GM19239 (cell line): ENCODE data around the gene SP3.

ENCODE experiments used
- DNase-seq: peaks from one replicate; pipeline ENCODE4 v3.0.0; 2011; ENCODE audit warnings: low spot score; ENCODE audit not compliant: insufficient read length
- FAIRE-seq: peaks from 2 replicates; lab custom pipeline; 2011; peaks lifted over from hg19 to GRCh38; lab: Jason Lieb, UNC

Gene SP3

DNA sequence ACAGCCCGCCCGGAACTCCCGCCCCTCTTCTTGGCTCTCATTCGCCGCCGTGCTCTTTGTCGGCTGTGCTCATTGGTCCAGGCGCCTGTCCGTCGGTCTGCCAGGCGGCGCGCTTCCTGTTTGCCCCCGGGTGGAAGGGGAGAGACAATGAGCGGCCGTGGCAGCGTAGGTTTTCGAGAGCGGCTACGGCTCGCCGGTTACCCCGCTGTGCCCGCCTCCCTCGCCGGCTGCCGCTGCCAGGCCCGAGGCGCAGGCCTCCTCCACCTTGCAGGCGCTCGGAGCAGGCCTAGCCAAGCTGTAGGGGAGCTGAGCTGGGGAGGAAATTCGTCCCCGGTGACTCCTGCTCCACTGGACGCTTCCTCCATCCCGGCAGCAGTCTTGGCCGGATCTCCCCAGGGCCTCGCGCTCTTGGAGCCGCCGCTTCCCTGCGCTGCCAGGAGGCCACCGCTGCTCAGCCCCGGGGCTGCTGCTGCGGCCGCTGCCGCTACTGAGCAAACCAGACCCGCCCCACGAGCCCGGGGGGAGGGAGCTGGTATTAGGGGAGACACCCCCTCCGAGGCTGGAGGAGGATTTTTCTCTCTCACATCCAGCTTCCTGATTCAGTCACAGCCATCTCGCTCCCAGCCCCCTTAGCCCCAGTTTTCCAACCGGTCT lies at the start of gene SP3:
SP3 (minus strand) TSS at position 2 of the 654 bp plus-strand sequence. CDS start 202 bp downstream, outside the sequence.
- FAIRE-seq (peak; percentile 93), DNase-seq (peak; percentile 91)

DNA sequence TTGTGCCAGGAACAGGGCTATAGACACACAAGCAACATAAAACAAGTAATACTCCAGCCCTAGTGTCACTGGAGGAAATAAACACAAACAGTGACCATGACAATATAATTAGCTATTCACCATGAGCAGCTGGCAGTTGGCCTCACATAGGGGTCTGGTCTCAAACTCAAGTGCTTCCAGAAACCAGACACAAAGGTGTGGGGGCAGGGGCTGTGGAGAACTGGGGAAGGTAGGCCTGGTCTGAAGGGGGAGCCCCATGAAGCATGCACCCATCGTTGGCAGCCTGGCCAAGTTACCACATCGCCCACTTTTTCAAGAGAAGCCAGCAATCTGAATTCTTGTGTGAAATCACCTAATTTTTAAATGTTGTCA lies 49.5 kb upstream of the SP3 start:
- FAIRE-seq (no peak), DNase-seq (no peak)

DNA sequence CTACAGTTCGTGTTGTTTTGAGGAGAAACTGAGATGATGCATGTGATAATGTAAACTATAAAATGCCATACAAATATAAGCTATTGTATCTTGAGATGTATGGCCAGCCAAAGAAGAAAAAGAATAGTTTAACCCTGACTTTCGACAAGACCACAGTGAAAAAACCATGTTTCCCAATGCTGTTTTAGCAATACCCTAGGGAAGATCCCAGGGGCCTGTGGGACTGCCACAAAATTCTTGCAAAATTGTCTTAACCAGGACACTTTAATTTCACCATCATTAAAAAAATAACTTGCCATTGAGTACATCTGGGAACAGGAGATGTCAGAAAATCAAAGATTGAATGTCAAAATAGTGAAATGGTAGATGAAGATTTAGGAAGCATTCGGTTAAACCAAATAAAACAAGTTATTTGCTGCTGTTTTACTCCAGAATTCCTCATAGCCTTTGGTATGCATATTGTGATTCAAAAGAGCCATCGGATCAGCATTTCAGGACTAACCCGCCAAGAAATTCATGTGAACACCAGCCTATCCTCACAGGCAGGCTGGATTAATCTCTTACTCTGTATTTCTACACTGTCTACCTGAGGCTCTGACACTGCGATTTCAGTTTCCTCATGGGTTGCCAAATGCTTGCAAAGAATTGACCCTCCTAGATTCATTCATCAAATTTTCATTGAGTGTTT lies 49.0 kb upstream of the SP3 start:
- DNase-seq, result no peak
- FAIRE-seq, result no peak

DNA sequence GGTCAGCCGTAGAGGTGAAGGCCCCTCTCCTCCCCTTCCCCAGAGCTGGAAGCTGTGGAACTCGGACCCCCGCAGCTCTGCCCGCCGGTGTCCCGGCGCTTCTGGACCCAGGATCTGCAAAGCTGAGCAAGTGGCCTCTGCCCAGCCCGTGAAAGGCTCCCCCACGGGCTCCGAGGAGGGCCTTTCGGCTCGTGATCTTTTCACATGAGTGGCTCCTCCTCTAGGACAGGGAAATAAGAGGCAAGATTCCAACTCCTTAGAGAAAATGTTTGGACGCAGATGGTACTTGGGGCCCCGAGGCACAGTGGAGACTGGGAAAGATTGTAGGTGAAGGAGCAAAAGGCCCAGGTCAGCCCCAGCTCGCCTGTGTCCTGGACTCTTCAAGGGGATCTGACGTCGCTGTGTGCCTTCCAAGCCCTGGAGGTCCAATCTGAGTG lies 48.2 kb upstream of the SP3 start:
- FAIRE-seq (no peak), DNase-seq (no peak)

DNA sequence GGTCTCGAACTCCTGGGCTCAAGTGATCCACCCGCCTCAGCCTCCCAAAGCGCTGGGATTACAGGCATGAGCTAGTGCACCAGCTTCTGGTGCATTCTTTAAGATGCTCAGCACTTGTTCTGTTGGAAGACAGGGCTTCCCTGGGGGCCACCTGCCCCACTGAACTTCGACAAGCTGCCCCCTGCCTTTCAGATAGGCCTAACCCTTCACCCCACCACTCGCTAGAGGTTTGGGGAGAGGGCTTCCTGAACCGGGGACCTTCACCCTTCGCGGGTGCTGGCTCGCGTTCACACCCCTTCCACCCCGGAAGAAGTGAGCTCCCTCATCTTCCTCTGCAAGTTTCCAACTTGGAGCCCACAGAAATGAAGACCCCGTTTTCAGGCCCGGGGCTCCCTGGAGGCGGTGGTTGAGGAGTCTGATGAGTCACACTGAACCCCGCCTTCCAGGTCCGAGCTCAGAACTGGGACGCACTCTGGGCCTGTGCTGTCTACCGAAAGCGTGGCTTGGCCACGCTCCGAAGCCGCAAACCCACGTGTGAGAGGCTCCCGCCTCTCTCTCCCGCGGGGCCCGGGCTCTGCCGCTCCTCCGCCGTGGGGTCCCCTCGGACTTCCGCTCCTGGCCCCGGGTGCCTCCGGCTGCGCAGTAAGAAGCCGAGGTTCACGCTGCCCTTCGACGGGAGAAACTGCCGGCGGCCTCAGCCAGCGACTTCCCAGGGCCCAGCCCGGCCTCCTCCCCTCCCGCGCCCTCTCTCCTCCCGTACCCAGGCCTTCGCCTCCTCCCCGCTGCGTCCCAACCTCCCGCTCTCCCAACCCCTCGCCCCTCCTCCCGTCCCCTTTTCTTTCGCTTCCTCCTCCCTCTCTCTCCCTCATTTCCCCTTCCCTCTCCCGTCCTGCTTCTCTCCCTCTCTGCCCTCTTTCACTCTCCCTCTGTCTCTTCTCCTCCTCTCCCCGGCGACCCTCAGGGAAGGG lies 47.5 kb upstream of the SP3 start:
- DNase-seq, result peak; percentile 34
- FAIRE-seq, result no peak

DNA sequence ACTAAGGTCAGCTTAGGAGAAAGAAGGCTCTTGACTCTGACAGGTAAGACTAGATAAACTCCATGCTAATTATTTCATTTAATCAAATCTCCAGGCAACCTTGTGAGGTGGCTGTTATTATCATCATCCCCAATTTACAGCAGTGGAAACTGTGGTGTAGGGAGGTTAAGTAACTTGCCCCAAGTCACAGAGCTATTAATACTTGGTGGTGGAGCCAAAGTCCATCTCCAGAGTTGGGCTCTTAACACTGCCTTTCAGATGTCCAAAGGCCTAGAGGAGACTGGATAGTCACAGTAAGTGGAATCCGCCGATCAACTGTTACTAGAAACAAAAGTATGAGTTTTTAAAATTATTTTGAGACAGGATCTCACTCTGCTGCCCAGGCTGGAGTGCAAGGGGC lies 46.6 kb upstream of the SP3 start:
- FAIRE-seq (peak; percentile 33), DNase-seq (no peak)

DNA sequence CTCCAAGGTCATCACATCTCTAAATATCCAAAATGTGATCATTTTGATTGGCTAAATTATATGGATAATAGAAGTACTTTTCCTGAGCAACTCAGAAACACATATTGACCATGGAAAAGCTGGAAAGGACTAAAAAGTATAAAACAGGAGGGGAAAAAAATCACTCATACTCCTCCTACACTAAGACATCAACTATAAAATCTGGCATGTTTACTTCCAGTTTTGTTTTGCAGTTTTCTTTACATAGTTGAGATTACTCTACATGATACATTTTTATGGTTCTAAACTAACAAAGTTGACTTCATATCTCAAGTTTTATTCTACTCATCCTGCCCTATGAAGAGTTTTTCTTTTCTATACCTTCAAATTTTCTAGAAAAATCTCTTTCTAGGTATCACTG lies 46.0 kb upstream of the SP3 start:
- FAIRE-seq (no peak), DNase-seq (no peak)

DNA sequence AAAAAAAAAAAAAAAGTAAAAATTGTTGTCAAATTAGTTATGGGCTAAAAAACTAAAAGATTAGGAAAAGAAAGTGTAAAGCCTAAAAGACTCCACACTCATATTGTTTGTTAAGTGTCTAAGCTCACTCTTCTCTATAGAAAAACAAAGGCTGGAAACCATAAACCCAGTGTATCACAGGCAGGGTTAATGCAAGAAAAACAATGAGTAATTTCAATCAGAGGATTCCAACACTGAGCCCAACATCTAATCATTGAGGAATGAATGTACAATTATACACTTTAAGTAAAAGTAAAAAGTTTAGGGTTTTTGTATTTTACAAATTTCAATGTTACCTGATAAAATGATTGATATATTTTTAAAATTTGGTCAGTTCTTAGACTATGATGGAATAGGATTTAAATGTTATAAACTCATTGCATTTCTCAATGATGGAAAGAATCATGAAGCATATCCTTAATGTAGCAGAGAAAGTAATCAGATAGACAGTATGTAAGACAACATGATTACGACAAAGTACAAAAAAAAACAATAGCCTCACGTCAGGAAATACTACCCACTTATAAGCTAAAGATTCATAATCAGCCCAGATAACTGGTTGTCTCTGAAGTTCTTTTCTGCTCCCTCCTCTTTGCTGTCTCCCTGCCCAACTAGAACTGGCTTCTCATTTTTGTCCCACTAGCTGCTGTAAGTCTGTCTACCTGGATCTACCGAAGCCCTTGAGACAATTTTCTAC lies 44.5 kb upstream of the SP3 start:
- FAIRE-seq (no peak), DNase-seq (no peak)

DNA sequence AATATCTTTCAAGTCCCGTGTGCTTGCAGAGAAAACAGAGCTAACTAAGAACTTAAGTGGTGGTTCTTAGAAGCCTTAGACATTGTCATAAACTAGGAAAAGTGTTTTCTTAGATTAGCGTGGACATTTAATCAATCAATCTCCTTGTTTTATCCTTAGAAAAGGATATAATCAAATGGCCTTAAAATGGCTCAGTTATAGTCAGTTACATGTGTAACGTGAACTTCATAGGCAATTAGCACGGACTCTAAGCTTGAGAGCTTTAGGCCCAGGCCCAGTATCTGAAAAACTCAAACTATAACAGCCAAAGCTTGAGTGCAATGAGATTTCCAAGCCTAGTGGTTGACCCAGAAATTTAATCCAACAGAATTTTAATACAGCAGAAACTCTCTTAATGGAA lies 43.5 kb upstream of the SP3 start:
- no peak for DNase-seq
- FAIRE-seq, result no peak

DNA sequence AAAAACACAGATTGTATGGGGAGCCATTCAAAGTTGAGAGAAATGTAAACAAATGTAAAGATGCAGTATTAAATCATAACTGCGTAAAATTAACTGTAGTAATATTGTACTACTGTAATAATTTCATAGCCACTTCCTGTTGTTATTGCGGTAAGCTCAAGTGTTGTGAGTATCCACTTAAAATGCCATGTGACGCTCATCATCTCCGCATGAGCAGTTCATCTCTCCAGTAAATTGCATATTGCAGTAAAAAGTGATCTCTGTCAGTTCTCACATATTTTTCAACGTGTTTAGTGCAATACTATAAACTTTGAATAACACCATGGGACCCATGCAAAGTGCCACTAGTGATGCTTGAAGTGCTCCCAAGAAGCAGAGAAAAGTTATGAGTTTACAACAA lies 41.8 kb upstream of the SP3 start:
- FAIRE-seq (no peak), DNase-seq (no peak)

DNA sequence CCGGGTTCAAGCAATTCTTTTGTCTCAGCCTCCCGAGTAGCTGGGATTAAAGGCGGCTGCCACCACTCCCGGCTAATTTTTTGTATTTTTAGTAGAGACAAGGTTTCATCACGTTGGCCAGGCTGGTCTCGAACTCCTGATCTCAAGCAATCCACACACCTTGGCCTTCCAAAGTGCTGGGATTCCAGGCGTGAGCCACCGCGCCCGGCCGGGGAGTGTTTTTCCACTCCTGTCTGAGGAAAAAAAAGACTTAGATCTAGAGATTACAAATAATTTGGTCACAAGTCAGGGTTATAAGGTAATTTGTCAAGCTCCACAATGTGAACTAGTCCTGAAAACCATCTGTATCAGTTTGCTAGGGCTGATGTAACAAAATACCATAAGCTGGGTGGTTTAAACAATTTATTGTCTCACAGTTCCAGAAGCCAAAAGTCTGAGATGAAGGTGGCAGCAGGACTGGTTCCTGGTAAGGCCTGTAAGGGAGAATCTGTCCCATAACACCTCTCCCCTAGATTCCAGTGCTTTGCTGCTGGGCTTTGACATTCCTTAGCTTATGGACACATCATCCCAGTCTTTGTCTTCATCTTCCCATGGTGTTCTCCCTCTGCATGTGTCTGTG lies 40.7 kb upstream of the SP3 start:
- FAIRE-seq (no peak), DNase-seq (no peak)

DNA sequence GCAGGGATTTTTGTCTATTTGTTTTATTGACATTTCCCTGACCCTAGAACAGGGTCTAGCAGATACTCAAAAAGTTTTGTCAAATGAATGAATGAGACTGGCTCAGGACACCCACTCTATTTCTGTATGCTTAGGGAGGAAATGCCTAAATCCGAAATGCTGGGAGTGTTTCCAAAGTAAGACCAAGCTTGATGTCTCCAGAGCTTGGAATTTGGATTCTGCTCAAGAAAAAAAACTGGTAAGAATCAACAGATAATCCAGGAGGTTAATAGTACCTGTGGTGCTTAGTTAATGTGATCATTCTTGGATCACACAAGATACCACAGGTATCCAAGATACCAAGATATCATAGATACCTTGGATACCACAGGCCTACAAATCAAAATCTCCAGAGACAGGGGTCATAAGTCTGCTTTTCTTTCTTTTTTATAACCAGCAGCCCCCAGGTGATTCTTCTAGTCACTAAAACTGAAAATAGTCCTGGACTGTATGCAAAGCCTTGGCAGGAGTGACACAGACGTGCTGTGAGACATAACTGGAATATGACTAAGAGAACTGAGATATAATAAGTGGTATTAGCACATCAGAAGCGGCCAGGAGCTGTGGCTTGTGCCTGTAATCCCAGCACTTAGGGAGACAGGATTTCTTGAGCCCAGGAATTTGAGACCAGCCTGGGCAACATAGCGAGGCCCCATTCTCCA lies 39.9 kb upstream of the SP3 start:
- DNase-seq (no peak), FAIRE-seq (no peak)

DNA sequence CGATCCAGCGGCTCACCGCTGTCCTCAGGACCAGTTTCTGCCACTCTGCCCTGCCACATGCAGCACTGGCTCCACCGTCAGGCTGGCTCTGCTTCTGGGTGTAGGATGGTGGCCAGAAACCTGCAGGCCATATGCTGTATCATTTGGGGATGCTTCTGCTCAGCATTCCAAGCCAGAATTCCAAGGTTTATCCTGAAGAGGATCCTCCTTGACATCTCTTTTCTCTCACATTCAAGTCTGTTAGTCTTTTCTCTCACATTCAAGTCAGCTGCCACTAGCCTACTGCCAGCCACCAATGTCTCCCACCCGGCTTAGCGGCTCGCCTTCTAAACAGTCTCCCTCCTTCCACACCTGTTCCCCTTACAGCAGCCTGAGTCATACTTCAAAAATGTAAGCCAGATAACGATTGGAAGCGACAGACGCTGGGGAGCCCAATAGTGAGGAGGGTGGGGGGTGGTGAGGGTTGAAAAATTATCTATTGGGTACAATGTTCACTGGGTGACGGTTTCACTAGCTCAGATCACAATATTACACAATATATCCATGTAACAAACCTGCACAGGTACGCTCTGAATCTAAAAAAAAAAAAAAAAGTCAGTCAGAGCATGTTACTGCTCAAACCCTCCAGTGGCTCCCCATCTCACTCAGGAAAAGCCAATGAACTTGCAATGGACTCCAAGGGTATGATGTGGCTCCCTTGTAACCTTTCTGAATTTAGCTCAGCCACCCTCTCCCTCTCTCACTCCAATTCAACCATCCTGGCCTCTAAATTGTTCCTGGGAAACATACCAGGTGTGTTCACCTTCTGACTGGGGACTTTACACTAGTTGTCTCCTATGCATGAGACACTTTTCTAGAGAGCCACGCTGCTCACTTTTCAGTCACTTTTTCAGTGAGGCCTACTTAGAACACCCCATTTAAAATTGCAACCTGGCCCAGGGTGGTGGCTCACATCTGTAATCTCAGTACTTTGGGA lies 38.8 kb upstream of the SP3 start:
- DNase-seq (no peak), FAIRE-seq (no peak)

DNA sequence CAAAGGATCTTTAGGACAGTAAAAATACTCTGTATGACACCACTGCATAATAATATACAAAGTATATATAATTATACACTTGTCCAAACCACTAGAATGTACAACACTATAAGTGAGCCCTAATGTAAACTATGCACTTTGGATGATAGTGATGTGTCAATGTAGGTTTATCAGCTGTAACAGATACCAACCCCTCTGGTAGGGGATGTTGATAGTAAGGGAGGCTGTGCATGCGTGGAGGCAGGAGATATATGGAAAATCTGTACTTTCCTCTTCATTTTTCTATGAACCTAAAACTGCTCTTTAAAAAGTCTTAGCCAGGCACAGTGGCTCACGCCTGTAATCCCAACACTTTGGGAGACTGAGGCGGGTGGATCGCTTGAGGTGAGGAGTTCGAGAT lies 37.5 kb upstream of the SP3 start:
- FAIRE-seq, result no peak

DNA sequence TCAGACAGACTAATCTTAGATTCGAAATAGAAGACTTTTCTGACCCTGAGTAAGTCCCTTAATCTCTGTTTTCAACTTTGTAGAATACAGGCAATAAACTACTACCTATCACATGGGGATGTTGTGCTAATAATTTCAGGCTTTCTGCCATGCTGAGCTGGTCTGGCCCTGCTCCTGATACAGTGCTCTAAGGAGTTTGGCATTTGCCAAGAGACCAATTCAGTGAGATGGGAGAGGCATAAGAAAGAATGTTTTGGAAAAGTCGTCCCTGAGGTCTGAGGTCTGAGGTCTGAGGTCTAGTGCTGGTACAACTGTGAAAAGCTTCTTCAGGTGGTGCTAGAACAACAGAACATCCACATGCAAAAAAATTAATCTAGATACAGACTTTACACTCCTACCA lies 35.9 kb upstream of the SP3 start:
- DNase-seq, result no peak
- no peak for FAIRE-seq

More for the DNA sequence above, 37.5 kb upstream of the SP3 start:
- DNase-seq, result no peak

DNA sequence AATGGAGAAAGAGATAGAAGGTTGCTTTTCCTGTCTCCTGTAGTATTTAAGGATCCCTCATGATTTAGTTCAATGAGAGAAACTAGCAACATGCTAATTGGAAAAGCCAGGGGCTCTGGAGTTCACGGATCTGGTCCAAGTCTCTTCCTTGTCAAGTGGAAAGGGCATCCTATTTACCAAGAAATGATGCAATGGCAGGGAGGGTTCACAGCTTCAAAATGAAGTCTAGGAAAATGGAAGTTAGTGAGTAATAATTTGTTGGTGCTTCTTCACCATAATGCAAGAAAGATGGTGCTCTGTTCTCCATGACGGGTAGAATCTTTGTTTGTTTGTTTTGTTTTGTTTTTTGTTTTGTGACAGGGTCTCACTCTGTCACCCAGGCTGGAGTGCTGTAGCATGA lies 34.6 kb upstream of the SP3 start:
- no peak for FAIRE-seq
- DNase-seq, result no peak

DNA sequence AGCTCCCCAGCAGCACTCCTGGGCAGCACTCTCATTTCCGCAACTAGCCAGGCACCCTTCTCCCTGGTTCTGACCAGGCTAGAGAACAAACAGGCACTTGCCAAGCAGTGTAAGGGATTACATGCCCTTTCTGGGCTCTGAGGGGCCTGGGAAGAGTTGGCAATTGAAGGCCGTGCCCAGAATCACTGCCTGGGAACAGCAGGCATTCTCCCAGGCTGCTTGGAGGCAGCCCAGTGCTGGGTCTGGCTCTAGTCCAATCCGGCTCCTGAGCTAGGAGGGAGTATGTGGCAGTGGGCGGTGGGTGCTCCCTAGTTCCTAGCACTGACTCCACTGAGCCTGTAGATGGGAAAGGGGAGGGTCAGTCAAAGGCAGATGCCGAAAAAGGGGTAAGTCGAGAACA lies 34.1 kb upstream of the SP3 start:
- FAIRE-seq (no peak), DNase-seq (no peak)

DNA sequence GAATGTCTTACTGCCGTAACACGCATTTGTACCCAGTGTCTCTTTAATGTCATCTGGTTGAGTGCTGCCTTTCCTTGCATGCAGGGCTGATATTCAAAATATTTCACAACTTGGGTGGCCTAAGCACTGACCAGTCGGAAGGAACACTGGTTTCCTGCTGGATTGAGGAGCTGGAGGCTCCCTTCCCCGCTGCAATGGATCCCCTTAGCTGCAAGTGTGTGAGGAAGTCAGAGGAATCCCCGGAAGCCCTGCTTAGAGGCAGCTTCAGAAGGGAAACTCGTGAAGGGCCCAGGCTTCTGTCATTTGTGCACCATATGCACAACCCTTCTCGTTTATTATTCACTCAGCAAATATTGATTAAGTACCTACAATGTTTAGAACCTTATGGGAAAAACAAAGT lies 33.2 kb upstream of the SP3 start:
- no peak for FAIRE-seq
- no peak for DNase-seq
